Right atrium auricular region (tissue), 2 donors: ENCODE measurements around the gene PAGE4. TPM values are rescaled to one million over a fixed set of nuclear protein-coding genes. Genes with fewer than 3 reads are reported as not detected.

Experiments used
- DNase-seq: peaks from one replicate; pipeline ENCODE4 v3.0.0-alpha.2; 2019; ENCODE audit warnings: low spot score
- H3K27ac ChIP-seq, 2 donors: fragments of 200-600 bp; sonication (generic); 1 replicate in 1 of 2; 2 replicates in 1 of 2; pipeline ENCODE4 v1.5.1; 2016 to 2019
- H3K27me3 ChIP-seq, 2 donors: fragments of 200-600 bp; sonication (generic); one replicate each; pipeline versions ENCODE4 v1.5.1 to v1.6.0; 2017 to 2019
- H3K36me3 ChIP-seq: fragments of 200-600 bp; sonication (generic); one replicate; pipeline ENCODE4 v1.5.1; 2016
- H3K4me1 ChIP-seq, 2 donors: fragments of 200-600 bp; sonication (generic); one replicate each; pipeline versions ENCODE4 v1.5.1 to v1.6.0; 2017 to 2019
- H3K4me3 ChIP-seq, 2 donors: fragments of 200-600 bp; sonication (generic); 1 replicate in 1 of 2; 2 replicates in 1 of 2; pipeline ENCODE4 v1.5.1; 2017 to 2019; ENCODE audit warnings: mild to moderate bottlenecking in 1 of 2, moderate library complexity in 1 of 2
- H3K9me3 ChIP-seq, 2 donors: fragments of 200-600 bp; sonication (generic); one replicate each; pipeline ENCODE4 v1.5.1; 2019
- total RNA-seq, 2 donors: library from RNA; depleted of rRNA; stranded (reverse); fragments of >200 nt; gene quantifications; one replicate each; pipeline ENCODE4 v1.1.0, GENCODE V29; 2016
- TF ChIP-seq, protein P1 (sequence below), 2 donors: fragments of 200-600 bp; sonication (generic); IDR thresholded peaks; one replicate each; pipeline ENCODE4 v1.5.1; 2019; ENCODE audit warnings: antibody characterized with exemption in 2 of 2

The PAGE4 gene
- total RNA-seq, 2 donors from 2014 or later = not detected

DNA sequence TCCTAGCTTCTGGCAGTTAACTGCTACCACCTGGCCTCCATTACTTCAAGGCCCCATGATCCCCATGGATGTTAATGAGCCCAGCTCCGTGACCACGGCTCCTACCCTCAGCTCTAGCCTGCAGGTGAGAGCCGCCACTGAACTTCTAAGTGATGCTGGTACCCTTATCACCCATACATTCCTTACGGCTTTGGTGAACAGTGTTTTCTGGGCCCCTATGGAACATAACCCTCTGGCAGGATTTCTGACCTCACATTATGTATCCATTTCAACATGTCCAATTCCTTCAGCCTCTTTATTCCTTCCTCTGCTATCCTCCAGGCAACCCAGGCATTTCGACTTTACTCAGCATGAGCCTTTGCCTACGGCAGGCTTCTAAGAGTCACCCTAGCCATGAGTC is 24.6 kb downstream of the PAGE4 start:
- Histone ChIP-seq H3K9me3 (peaks cover 3 to 7% of the 10 kb centered on the region in 2 donors), H3K4me3 (no peak overlapping the region), H3K27ac (no peak overlapping the region), H3K36me3 (no peaks in the 10 kb centered on the region), H3K27me3 (peaks cover 0 to 3% of the 10 kb centered on the region in 2 donors), H3K4me1 (no peaks in the 10 kb centered on the region)
- no peak for DNase-seq
- TF ChIP-seq, protein P1, sequence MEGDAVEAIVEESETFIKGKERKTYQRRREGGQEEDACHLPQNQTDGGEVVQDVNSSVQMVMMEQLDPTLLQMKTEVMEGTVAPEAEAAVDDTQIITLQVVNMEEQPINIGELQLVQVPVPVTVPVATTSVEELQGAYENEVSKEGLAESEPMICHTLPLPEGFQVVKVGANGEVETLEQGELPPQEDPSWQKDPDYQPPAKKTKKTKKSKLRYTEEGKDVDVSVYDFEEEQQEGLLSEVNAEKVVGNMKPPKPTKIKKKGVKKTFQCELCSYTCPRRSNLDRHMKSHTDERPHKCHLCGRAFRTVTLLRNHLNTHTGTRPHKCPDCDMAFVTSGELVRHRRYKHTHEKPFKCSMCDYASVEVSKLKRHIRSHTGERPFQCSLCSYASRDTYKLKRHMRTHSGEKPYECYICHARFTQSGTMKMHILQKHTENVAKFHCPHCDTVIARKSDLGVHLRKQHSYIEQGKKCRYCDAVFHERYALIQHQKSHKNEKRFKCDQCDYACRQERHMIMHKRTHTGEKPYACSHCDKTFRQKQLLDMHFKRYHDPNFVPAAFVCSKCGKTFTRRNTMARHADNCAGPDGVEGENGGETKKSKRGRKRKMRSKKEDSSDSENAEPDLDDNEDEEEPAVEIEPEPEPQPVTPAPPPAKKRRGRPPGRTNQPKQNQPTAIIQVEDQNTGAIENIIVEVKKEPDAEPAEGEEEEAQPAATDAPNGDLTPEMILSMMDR (IDR thresholded peaks at IDR 0.05) = no peak

DNA sequence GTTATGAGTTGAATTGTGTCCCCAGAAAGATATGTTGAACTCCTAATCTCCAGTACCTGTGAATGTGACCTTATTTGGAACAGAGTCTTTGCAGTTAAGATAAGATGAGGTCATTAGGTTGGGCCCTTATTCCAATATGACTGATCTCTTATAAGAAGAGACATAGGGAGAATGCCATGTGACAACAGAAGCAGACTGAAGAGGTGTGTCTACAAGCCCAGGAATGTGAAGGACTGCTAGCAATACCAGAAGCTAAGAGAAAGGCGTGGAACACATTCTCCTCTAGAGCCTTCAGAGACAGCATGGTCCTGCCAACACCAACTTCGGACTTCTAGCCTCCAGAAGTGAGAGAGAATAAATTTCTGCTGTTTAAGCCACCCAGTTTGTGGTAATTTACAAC is 27.7 kb downstream of the PAGE4 start:
- TF ChIP-seq, protein P1 (IDR thresholded peaks at IDR 0.05) = no peak
- Histone ChIP-seq H3K27me3 (peaks cover 0 to 3% of the 10 kb centered on the region in 2 donors), H3K4me3 (no peak overlapping the region), H3K4me1 (no peaks in the 10 kb centered on the region), H3K9me3 (no peaks in the 10 kb centered on the region), H3K36me3 (no peaks in the 10 kb centered on the region), H3K27ac (no peak overlapping the region)
- DNase-seq = no peak

- H3K9me3 ChIP-seq = no peaks in the 10 kb centered on the region
- TF ChIP-seq, protein P1 (IDR thresholded peaks at IDR 0.05) = no peak
- no peak overlapping the region for H3K4me3 ChIP-seq
- H3K27me3 ChIP-seq = no peaks in the 10 kb centered on the region
- DNase-seq = no peak
- H3K4me1 ChIP-seq = no peaks in the 10 kb centered on the region
- no peaks in the 10 kb centered on the region for H3K36me3 ChIP-seq
- no peak overlapping the region for H3K27ac ChIP-seq
Observed at GRCh38 chrX:49858341-49858740, 29.2 kb downstream of the PAGE4 start.

GRCh38 chrX:49859491-49859890 is 30.4 kb downstream of the PAGE4 start:
- Histone ChIP-seq H3K4me1 (no peaks in the 10 kb centered on the region), H3K4me3 (no peak overlapping the region), H3K9me3 (no peaks in the 10 kb centered on the region), H3K27me3 (no peaks in the 10 kb centered on the region), H3K27ac (no peak overlapping the region), H3K36me3 (no peaks in the 10 kb centered on the region)
- DNase-seq = no peak
- TF ChIP-seq, protein P1 (IDR thresholded peaks at IDR 0.05) = no peak

DNA sequence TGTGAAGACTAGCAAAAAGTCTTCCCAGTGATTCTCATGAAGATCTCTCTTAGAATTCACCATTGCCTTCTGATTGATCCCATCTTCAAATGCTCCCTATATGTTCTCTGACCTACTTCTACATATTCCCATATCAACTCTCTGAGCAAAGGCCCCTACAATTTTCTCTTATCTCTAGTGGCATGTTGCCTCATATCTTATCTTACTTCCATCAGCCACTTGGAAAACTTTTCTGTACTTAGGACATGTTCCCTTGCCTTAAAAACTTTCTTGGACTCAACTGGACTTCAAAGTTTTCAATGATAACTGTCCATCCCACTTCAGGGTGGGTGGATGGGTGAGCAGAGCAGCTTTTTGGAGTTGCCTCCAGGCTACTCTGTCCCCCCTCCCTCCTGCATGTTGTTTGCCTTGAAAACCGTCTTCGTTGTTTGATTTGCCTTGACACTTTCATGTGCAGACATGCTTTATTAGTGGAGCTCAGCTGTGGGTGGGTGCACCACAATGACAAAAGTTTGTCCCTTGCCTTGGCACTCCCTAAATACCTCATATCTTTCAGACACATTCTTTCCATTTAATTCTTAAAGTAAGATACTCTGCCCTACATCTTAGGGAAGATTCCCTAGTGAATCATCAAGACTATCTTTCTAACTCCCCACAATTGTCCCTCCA is 31.9 kb downstream of the PAGE4 start:
- Histone ChIP-seq H3K27ac (no peak overlapping the region), H3K4me1 (no peaks in the 10 kb centered on the region), H3K9me3 (no peaks in the 10 kb centered on the region), H3K27me3 (no peaks in the 10 kb centered on the region), H3K36me3 (no peaks in the 10 kb centered on the region), H3K4me3 (no peak overlapping the region)
- DNase-seq = no peak
- TF ChIP-seq, protein P1 (IDR thresholded peaks at IDR 0.05) = no peak

DNA sequence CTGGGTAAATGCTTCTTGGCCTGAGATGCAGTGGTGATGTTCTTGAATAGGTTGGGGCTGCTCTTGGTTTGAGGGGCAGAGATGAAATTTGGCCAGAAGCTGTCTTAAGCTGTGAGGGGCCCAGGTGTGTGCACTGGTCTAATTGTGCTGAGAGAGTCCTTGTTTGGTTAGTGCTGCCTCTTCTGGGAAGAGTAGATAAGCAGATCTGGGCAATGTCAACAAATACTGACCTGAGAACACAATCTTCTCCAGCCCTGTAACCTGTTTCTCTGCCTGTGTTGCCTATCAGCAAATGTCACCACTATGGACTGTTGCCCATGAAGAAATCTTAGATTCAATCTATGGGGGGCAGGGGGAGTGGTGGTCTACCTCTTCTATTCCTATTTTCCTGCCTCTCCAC is 33.0 kb downstream of the PAGE4 start:
- Histone ChIP-seq H3K4me3 (no peak overlapping the region), H3K27ac (no peak overlapping the region), H3K27me3 (no peaks in the 10 kb centered on the region), H3K36me3 (no peaks in the 10 kb centered on the region), H3K9me3 (no peaks in the 10 kb centered on the region), H3K4me1 (no peaks in the 10 kb centered on the region)
- DNase-seq = no peak
- TF ChIP-seq, protein P1 (IDR thresholded peaks at IDR 0.05) = no peak
